K562 (cell line): ENCODE measurements around the gene ZNHIT3. TPM values are rescaled to one million over a fixed set of nuclear protein-coding genes. Genes with fewer than 3 reads are reported as not detected.

Experiments used
- BHLHE40 ChIP-seq: IDR thresholded peaks from 2 replicates; pipeline ENCODE4 v1.6.1; 2011; ENCODE audit warnings: low read length, improper control_type of control experiment
- BRD9 ChIP-seq: fragments of 450-650 bp; IDR thresholded peaks from 2 replicates; pipeline ENCODE4 v1.6.1; 2018; ENCODE audit warnings: low read depth; ENCODE audit not compliant: partially characterized antibody
- CBFB ChIP-seq: sonication (generic); formaldehyde crosslinking; IDR thresholded peaks from 2 replicates; pipeline ENCODE4 v1.4.0; 2020; ENCODE audit warnings: mild to moderate bottlenecking, missing genetic modification reagents
- CHD1 ChIP-seq: fragments of 200-600 bp; sonication (generic); IDR thresholded peaks from one replicate; pipeline ENCODE4 v1.6.1; 2012; ENCODE audit warnings: mild to moderate bottlenecking, moderate library complexity, low read length, inconsistent platforms
- EP400 ChIP-seq: fragments of 450-650 bp; IDR thresholded peaks from 2 replicates; pipeline ENCODE4 v1.6.1; 2017; ENCODE audit warnings: antibody characterized with exemption, mild to moderate bottlenecking, moderate library complexity
- ERF ChIP-seq: fragments of 450-650 bp; formaldehyde crosslinking; IDR thresholded peaks from 2 replicates; pipeline ENCODE4 v1.4.0; 2020; ENCODE audit warnings: mild to moderate bottlenecking, mixed read lengths
- ETV5 ChIP-seq: sonication (generic); formaldehyde crosslinking; IDR thresholded peaks from 2 replicates; pipeline ENCODE4 v1.4.0; 2020; ENCODE audit warnings: low read depth, mild to moderate bottlenecking, missing genetic modification reagents
- FOXK1 ChIP-seq: sonication (generic); formaldehyde crosslinking; IDR thresholded peaks from 2 replicates; pipeline ENCODE4 v1.8.0; 2022; ENCODE audit warnings: missing genetic modification reagents, mild to moderate bottlenecking, borderline replicate concordance
- GABPB1 ChIP-seq: sonication (generic); formaldehyde crosslinking; IDR thresholded peaks from 2 replicates; pipeline ENCODE4 v1.8.0; 2022; ENCODE audit warnings: mild to moderate bottlenecking, missing genetic modification reagents
- GATAD2A ChIP-seq: fragments of 450-650 bp; IDR thresholded peaks from 2 replicates; pipeline ENCODE4 v1.6.1; 2017
- HDAC1 ChIP-seq, 2 experiments: fragments of 450-650 bp; IDR thresholded peaks; 2 replicates each; pipeline ENCODE4 v1.6.1; 2016 to 2017; ENCODE audit warnings: inconsistent platforms in 1 of 2, mild to moderate bottlenecking in 1 of 2, moderate library complexity in 1 of 2
- KDM5B ChIP-seq: fragments of 200-600 bp; sonication (generic); IDR thresholded peaks from 2 replicates; pipeline ENCODE4 v1.6.1; 2012; ENCODE audit warnings: low read depth, mild to moderate bottlenecking, moderate library complexity, low read length, control low read depth, inconsistent platforms; ENCODE audit not compliant: insufficient replicate concordance
- NCOA6 ChIP-seq: fragments of 450-650 bp; IDR thresholded peaks from 2 replicates; pipeline ENCODE4 v1.6.1; 2017; ENCODE audit warnings: mild to moderate bottlenecking
- NEUROD1 ChIP-seq: fragments of 150-350 bp; IDR thresholded peaks from 2 replicates; pipeline ENCODE4 v1.6.1; 2014; ENCODE audit warnings: borderline replicate concordance, low read length, low read depth; ENCODE audit not compliant: partially characterized antibody
- POLR2H ChIP-seq: IDR thresholded peaks from 2 replicates; pipeline ENCODE4 v1.6.1; 2016; ENCODE audit warnings: missing genetic modification characterization, low read depth, mild to moderate bottlenecking, control low read depth, missing compliant biosample characterization, moderate library complexity
- RBBP5 ChIP-seq: fragments of 200-600 bp; sonication (generic); IDR thresholded peaks from 2 replicates; pipeline ENCODE4 v1.6.1; 2012; ENCODE audit warnings: borderline replicate concordance, mild to moderate bottlenecking, low read length, control low read depth, inconsistent platforms; ENCODE audit not compliant: insufficient read depth, poor library complexity, severe bottlenecking
- TAF1 ChIP-seq: IDR thresholded peaks from 2 replicates; pipeline ENCODE4 v1.6.1; 2011; ENCODE audit warnings: mild to moderate bottlenecking, low read length, moderate library complexity; ENCODE audit not compliant: insufficient read depth, control insufficient read depth, severe bottlenecking; ENCODE audit errors: extremely low read depth
- TAF7 ChIP-seq: fragments of 450-650 bp; IDR thresholded peaks from 2 replicates; pipeline ENCODE4 v1.6.1; 2016; ENCODE audit warnings: missing genetic modification characterization, missing compliant biosample characterization
- TCF7 ChIP-seq: sonication (generic); IDR thresholded peaks from 2 replicates; pipeline ENCODE4 v1.6.1; 2016; ENCODE audit warnings: antibody characterized with exemption, borderline replicate concordance
- TRIM24 ChIP-seq, 2 experiments: fragments of 450-650 bp; IDR thresholded peaks; 2 replicates each; pipeline ENCODE4 v1.6.1; 2016
- UBTF ChIP-seq, 2 experiments: IDR thresholded peaks; 2 replicates each; pipeline ENCODE4 v1.6.1; 2012; ENCODE audit warnings: improper control_type of control experiment in 2 of 2, low read depth in 2 of 2, low read length in 2 of 2, borderline replicate concordance in 1 of 2
- ZBTB7A ChIP-seq: IDR thresholded peaks from 2 replicates; pipeline ENCODE4 v1.6.1; 2011; ENCODE audit warnings: low read depth, mild to moderate bottlenecking, low read length, moderate library complexity, borderline replicate concordance; ENCODE audit not compliant: control insufficient read depth
- ZC3H4 ChIP-seq: sonication (generic); formaldehyde crosslinking; IDR thresholded peaks from 2 replicates; pipeline ENCODE4 v1.9.0; 2021; ENCODE audit warnings: missing genetic modification reagents, borderline replicate concordance
- ZFX ChIP-seq: sonication (generic); formaldehyde crosslinking; IDR thresholded peaks from 2 replicates; pipeline ENCODE4 v1.8.0; 2022; ENCODE audit warnings: mild to moderate bottlenecking, missing genetic modification reagents, moderate library complexity
- ZNF644 ChIP-seq: fragments of 200-800 bp; sonication (Bioruptor generic); IDR thresholded peaks from 2 replicates; pipeline ENCODE4 v1.6.1; 2016; ENCODE audit warnings: low read depth, missing genetic modification characterization, missing compliant biosample characterization
- ZNF695 ChIP-seq: fragments of 450-650 bp; formaldehyde crosslinking; IDR thresholded peaks from 2 replicates; pipeline ENCODE4 v1.4.0; 2020; ENCODE audit warnings: mild to moderate bottlenecking, moderate library complexity
- ZNF717 ChIP-seq: fragments of 250-450 bp; sonication (Bioruptor Pico); IDR thresholded peaks from 2 replicates; pipeline ENCODE4 v1.5.0; 2021
- ZNF780A ChIP-seq: fragments of 250-450 bp; sonication (Bioruptor Pico); IDR thresholded peaks from 2 replicates; pipeline ENCODE4 v1.5.0; 2021; ENCODE audit warnings: mild to moderate bottlenecking
- polyA plus RNA-seq, 8 experiments: library from polyadenylated mRNA; depleted of rRNA in 4 of 8; stranded (reverse) in 5 of 8; unstranded in 3 of 8; fragments of >200 nt; fragmentation: Nextera tagmentation in 2 of 8; fragmentation: Illumina TruSeq in 1 of 8; extraction: Ambion mirVana in 2 of 8; extraction: Trizol in 1 of 8; gene quantifications; 2 replicates each; pipeline versions ENCODE4 v1.2.1 to v1.2.3, GENCODE V29; 2011 to 2014; ENCODE audit warnings: inconsistent platforms in 1 of 8, missing spikeins in 1 of 8
- total RNA-seq, 7 experiments: library from RNA; depleted of rRNA in 6 of 7; stranded (reverse); fragments of >200 nt in 6 of 7; fragmentation: Illumina TruSeq in 2 of 7; extraction: Trizol in 2 of 7; gene quantifications; 2 replicates each; pipeline versions ENCODE4 v1.2.1 to v1.2.3, GENCODE V29; 2011 to 2021; ENCODE audit warnings: low replicate concordance in 1 of 7

The ZNHIT3 gene
- total and polyA plus RNA-seq, 9 of the 15 experiments (the other 6 are each of a cell fraction or from before 2014, with no cell fraction given), result 45.0 to 300 (median 88.4) TPM

- TF ChIP-seq ZNF695 (CRISPR knock-in tag), result no peak
- no peak for TF ChIP-seq BHLHE40
- no peak for TF ChIP-seq ZNF717
- peak; percentile 82 for TF ChIP-seq RBBP5
- no peak for TF ChIP-seq ERF (CRISPR knock-in tag)
- TF ChIP-seq TRIM24 (IDR thresholded peaks at IDR 0.05), result peak in 1 of 2 experiments; percentile 54; a peak in 1 of 4 replicates
- TF ChIP-seq FOXK1 (CRISPR knock-in tag), result no peak
- TF ChIP-seq ZNF644 (tag), result no peak
- TF ChIP-seq TAF7 (tag), result peak; percentile 39; the same call in 1 of the 2 replicates
- no peak for TF ChIP-seq ZNF780A
- TF ChIP-seq NEUROD1, result peak; percentile 9
- peak; percentile 80 for TF ChIP-seq CHD1
- TF ChIP-seq NCOA6, result peak; percentile 86
- TF ChIP-seq ZC3H4 (CRISPR knock-in tag), result peak; percentile 61; the same call in 1 of the 2 replicates
- TF ChIP-seq HDAC1 (IDR thresholded peaks at IDR 0.05), result peak in 1 of 2 experiments; percentile 74; a peak in 2 of 4 replicates
- peak; percentile 77 for TF ChIP-seq KDM5B
- peak; percentile 4; the same call in 1 of the 2 replicates for TF ChIP-seq GABPB1
- peak; percentile 86; the same call in 1 of the 2 replicates for TF ChIP-seq POLR2H (tag)
- TF ChIP-seq UBTF (IDR thresholded peaks at IDR 0.05; ENCODE audit: borderline replicate concordance in 1 of 2, low read depth in 2 of 2, low read length in 2 of 2), result peak in 1 of 2 experiments; percentile 71; a peak in 1 of 4 replicates
- 0 out of 2 replicates have a peak, but pooled peaks have one; percentile 31 for TF ChIP-seq CBFB (CRISPR knock-in tag)
- TF ChIP-seq ETV5, result 0 out of 2 replicates have a peak, but pooled peaks have one; percentile 49
- TF ChIP-seq GATAD2A, result 0 out of 2 replicates have a peak, but pooled peaks have one; percentile 23
- TF ChIP-seq BRD9, result no peak
- TF ChIP-seq TAF1, result peak; percentile 91
- no peak; the same call in 1 of the 2 replicates for TF ChIP-seq TCF7
- TF ChIP-seq ZBTB7A, result peak; percentile 72; the same call in 1 of the 2 replicates
- peak; percentile 64 for TF ChIP-seq EP400
- peak; percentile 87 for TF ChIP-seq ZFX (CRISPR knock-in tag)
Observed at GRCh38 chr17:36544307-36545076, 58.0 kb downstream of the ZNHIT3 start, which contains the start of gene GGNBP2 (continued).
